Measurements from ENCODE around the gene CENPC. TPM values are rescaled to one million over a fixed set of nuclear protein-coding genes. Genes with fewer than 3 reads are reported as not detected.
"Not testable (repeated sequence)": the region's sequence is repeated elsewhere in the genome, so short reads cannot be mapped to it uniquely, and the experiment has no call there.

CENPC gene
- total RNA-seq, 2 experiments from 2014 or later: 46.0 to 51.7 TPM

DNA sequence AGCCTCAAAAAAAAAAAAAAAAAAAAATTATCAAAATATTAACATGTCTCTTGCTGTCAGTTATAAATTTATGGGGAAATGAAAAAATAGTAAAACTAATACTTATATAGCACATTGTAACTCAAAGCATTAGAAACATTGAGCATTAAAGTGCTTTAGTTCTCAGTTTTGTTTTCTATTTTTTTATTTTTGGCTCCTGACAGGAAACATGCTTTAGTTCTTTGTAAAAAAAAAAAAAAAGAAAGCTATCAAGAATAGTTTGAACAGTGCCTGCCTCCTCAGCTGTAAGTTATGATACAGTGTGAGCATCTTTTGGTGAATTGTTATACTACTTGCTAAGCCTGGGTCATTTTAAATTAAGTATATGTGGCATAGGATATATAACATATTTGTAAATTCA is 5.1 kb upstream of the CENPC start:
- no peaks in the 10 kb centered on the region for H3K27me3 Mint-ChIP-seq (ENCODE audit: low read depth)
- H3K4me3 Mint-ChIP-seq: no peak overlapping the region
- intact Hi-C loops (cut with micrococcal nuclease): no loop called here
- CTCF ChIA-PET: interaction anchor here (0.6 to 1.9 kb wide), 9 partner anchors 8 to 263 kb away, joined by 3 to 6 read pairs (median 4); partner anchors contain the start of gene STAP1
- peaks cover 32% of the 10 kb centered on the region for H3K4me1 Mint-ChIP-seq (ENCODE audit: low read depth)
- no peaks in the 10 kb centered on the region for H3K36me3 Mint-ChIP-seq (ENCODE audit: low read depth)
- no peak for DNase-seq
- no peaks in the 10 kb centered on the region for H3K9me3 Mint-ChIP-seq
- peak overlapping the region; percentile 36 for H3K27ac Mint-ChIP-seq

DNA sequence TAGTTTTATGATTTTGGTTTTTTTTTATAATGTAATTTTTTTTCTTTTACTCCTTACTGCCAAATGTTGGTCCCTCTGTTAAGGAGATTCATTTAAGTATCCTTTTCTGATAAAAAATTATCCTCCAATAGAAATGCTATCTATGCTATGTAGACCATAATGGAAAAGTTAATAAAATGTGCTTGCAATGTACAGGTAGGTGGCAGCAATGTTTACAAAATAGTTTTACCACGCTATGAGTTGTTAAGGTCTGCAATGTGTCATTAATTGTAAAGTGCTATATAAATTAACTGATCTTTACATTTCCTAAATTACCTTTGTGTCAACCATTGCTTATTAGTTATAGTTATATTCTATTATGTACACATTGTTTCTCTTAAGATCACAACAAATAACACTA is 3.8 kb upstream of the CENPC start:
- Mint-ChIP-seq H3K36me3 (ENCODE audit: low read depth) (peaks cover 4% of the 10 kb centered on the region), H3K9me3 (no peaks in the 10 kb centered on the region), H3K4me1 (ENCODE audit: low read depth) (peaks cover 26% of the 10 kb centered on the region), H3K27ac (no peak overlapping the region), H3K27me3 (ENCODE audit: low read depth) (no peaks in the 10 kb centered on the region), H3K4me3 (no peak overlapping the region)
- DNase-seq: no peak
- intact Hi-C loops (cut with micrococcal nuclease): loop anchor here (1.0 to 10.0 kb wide), 7 partner anchors 76 to 896 kb away; partner anchors contain the start of gene TMPRSS11E
- CTCF ChIA-PET: interaction anchor here (0.5 to 1.9 kb wide), 3 partner anchors 23 to 91 kb away, joined by 3 to 5 read pairs (median 5); no protein-coding TSS in a partner anchor

DNA sequence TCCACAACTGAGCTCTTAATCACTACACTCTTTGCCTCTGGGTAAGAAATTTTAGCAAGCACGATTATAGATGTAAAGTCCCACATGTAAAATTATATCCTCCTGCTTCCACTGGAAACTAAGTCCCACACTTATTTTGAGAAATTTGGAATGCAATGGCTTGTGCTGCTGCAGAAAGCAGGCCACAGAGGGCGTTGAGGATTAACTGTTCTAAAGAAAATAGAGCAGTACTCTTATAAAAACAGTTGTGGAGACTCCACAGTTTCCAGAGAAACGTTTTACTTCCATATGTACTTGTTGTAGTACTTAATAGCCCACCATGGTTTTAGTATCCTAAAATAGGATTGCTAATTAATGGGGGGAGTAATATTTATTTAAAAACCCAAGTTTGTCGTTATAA is 1.7 kb upstream of the CENPC start:
- Mint-ChIP-seq H3K4me1 (ENCODE audit: low read depth) (peaks cover 36% of the 10 kb centered on the region), H3K27me3 (ENCODE audit: low read depth) (no peaks in the 10 kb centered on the region), H3K36me3 (ENCODE audit: low read depth) (peaks cover 18% of the 10 kb centered on the region), H3K9me3 (no peaks in the 10 kb centered on the region), H3K4me3 (no peak overlapping the region), H3K27ac (no peak overlapping the region)
- intact Hi-C loops (cut with micrococcal nuclease): loop anchor here (10.0 kb wide), 1 partner anchor 898 kb away; the partner anchor contains the start of gene TMPRSS11E
- CTCF ChIA-PET: interaction anchor here (0.5 to 1.4 kb wide), 6 partner anchors 152 to 710 kb away, joined by 3 to 4 read pairs (median 3); no protein-coding TSS in a partner anchor
- DNase-seq: no peak

DNA sequence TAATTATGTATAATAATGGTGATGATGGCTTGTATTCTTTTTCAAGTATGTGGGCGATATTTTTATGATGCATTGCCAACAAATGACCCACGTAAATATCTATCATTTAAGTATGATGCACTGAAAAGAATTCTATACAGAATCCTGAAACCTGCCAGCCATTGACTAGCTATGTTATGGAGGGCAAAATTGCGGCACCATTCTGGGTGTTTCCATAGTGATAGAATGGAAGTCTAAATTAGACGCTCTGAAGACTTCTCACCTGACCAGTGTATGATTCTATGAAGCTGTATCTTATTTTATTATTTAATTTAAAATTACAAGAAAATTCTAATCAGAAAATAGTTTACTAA is 677 bp upstream of the CENPC start:
- H3K27ac Mint-ChIP-seq: no peak overlapping the region
- CTCF ChIA-PET: interaction anchor here (1.0 to 1.2 kb wide), 2 partner anchors 201 to 366 kb away, joined by 3 read pairs; no protein-coding TSS in a partner anchor
- H3K27me3 Mint-ChIP-seq (ENCODE audit: low read depth): no peaks in the 10 kb centered on the region
- H3K9me3 Mint-ChIP-seq: no peaks in the 10 kb centered on the region
- no peak for DNase-seq
- H3K4me3 Mint-ChIP-seq: peak overlapping the region; percentile 96
- peaks cover 25% of the 10 kb centered on the region for H3K36me3 Mint-ChIP-seq (ENCODE audit: low read depth)
- intact Hi-C loops (cut with micrococcal nuclease): loop anchor here (10.0 kb wide), 1 partner anchor 899 kb away; the partner anchor contains the start of gene TMPRSS11E
- peaks cover 40% of the 10 kb centered on the region for H3K4me1 Mint-ChIP-seq (ENCODE audit: low read depth)

DNA sequence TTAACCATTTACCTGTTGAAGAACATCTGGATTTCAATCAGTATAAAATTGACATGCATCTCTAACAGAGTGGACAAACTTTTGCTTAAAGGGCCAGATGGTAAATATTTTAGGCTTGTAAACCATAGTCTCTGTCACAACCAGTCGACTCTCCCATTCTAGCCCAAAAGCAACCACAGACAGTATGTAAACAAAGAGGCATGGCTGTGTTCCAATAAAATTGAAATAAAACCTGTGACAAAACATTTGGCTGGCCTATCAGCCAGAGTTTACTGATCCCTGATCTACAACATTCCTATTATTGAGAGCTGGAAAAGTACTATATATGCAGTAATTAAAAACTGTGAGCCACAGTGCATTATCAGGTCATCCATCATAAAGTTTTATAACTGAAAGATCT is 3.2 kb downstream of the CENPC start:
- Mint-ChIP-seq H3K27ac (no peak overlapping the region), H3K4me1 (ENCODE audit: low read depth) (peaks cover 48% of the 10 kb centered on the region), H3K27me3 (ENCODE audit: low read depth) (no peaks in the 10 kb centered on the region), H3K36me3 (ENCODE audit: low read depth) (peaks cover 40% of the 10 kb centered on the region), H3K9me3 (no peaks in the 10 kb centered on the region), H3K4me3 (no peak overlapping the region)
- no peak for DNase-seq
- intact Hi-C loops (cut with micrococcal nuclease): loop anchor here (10.0 kb wide), 1 partner anchor 903 kb away; the partner anchor contains the start of gene TMPRSS11E
- CTCF ChIA-PET: interaction anchor here (1.0 kb wide), 2 partner anchors 15 to 23 kb away, joined by 3 to 4 read pairs; no protein-coding TSS in a partner anchor

DNA sequence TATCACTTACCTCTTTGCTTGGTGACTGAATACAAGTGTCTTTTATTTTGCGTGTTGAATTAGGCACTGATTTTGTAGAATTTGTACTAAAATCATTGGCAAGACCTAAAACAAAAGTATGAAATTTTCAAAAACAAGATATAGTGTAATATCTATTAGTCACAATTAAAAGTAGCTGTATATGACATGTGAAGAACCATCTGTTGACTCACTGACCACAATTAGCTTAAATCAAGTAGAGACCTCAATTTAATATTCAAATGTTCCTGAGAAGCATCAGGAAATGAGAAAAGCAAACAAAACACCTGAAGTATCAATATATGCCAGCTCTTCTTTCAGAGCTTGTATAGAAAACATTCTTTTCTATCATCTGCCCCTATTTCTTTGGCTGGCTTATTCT is 5.5 kb downstream of the CENPC start:
- no peak overlapping the region for H3K4me3 Mint-ChIP-seq
- peaks cover 49% of the 10 kb centered on the region for H3K36me3 Mint-ChIP-seq (ENCODE audit: low read depth)
- CTCF ChIA-PET: no interaction called here
- H3K9me3 Mint-ChIP-seq: no peaks in the 10 kb centered on the region
- no peak for DNase-seq
- no peaks in the 10 kb centered on the region for H3K27me3 Mint-ChIP-seq (ENCODE audit: low read depth)
- H3K4me1 Mint-ChIP-seq (ENCODE audit: low read depth): peaks cover 56% of the 10 kb centered on the region
- intact Hi-C loops (cut with micrococcal nuclease): loop anchor here (10.0 kb wide), 1 partner anchor 905 kb away; the partner anchor contains the start of gene TMPRSS11E
- no peak overlapping the region for H3K27ac Mint-ChIP-seq

DNA sequence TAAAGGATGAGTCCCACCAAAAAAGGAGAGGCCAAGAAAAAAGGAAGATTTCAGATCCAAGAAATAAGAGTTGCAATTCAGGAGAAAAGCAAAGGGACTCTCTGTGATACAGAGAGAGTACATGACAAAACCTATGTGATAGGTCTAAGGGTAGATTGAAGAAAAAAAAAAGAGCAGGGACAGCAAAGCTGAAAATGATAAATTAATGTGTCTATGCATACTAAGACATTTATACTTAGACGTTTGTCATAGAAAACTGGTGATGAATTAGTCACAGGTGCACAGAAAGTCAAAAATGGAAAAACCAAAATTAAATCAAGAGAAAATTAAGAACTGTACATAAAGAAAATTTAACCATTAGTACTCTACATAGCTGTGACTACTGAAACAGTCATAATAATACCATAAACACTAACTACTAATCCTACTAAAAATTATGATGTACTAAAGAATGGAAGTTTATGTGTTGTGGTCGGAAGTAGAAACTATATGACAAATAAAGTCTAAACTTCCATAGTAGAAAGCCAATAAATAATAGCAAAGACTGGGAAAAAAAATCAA is 9.9 kb downstream of the CENPC start:
- H3K4me1 Mint-ChIP-seq (ENCODE audit: low read depth): peaks cover 44% of the 10 kb centered on the region
- H3K27me3 Mint-ChIP-seq (ENCODE audit: low read depth): no peaks in the 10 kb centered on the region
- no peak overlapping the region for H3K27ac Mint-ChIP-seq
- peaks cover 65% of the 10 kb centered on the region for H3K36me3 Mint-ChIP-seq (ENCODE audit: low read depth)
- H3K4me3 Mint-ChIP-seq: no peak overlapping the region
- intact Hi-C loops (cut with micrococcal nuclease): no loop called here
- CTCF ChIA-PET: no interaction called here
- H3K9me3 Mint-ChIP-seq: peaks cover 11% of the 10 kb centered on the region
- DNase-seq: no peak

DNA sequence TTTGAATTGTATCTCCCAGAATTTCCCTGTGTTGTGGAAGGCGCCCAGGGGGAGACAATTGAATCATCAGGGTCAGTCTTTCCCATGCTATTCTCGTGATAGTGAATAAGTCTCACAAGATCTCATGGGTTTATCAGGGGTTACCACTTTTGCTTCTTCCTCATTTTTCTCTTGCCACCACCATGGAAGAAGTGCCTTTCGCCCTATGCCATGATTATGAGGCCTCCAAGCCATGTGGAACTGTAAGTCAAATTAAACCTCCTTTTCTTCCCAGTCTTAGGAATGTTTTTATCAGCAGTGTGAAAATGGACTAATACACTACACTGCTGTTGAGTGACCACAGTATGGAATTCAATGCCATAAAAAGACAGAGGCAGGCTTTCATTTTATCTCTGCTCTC is 12.2 kb downstream of the CENPC start:
- intact Hi-C loops (cut with micrococcal nuclease): no loop called here
- H3K4me1 Mint-ChIP-seq (ENCODE audit: low read depth): peaks cover 36% of the 10 kb centered on the region
- no peak for DNase-seq
- CTCF ChIA-PET: no interaction called here
- no peak overlapping the region for H3K4me3 Mint-ChIP-seq
- no peak overlapping the region for H3K27ac Mint-ChIP-seq
- H3K9me3 Mint-ChIP-seq: peaks cover 11% of the 10 kb centered on the region
- H3K36me3 Mint-ChIP-seq (ENCODE audit: low read depth): peaks cover 63% of the 10 kb centered on the region
- no peaks in the 10 kb centered on the region for H3K27me3 Mint-ChIP-seq (ENCODE audit: low read depth)

DNA sequence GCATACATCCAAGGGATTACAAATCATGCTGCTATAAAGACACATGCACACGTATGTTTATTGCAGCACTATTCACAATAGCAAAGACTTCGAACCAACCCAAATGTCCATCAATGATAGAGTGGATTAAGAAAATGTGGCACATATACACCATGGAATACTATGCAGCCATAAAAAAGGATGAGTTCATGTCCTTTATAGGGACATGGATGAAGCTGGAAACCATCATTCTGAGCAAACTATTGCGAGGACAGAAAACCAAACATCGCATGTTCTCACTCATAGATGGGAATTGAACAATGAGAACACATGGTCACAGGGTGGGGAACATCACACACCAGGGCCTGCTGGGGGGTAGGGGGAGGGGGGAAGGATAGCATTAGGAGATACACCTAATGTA is 12.9 kb downstream of the CENPC start:
- H3K36me3 Mint-ChIP-seq (ENCODE audit: low read depth): peaks cover 60% of the 10 kb centered on the region
- peaks cover 11% of the 10 kb centered on the region for H3K9me3 Mint-ChIP-seq
- peaks cover 41% of the 10 kb centered on the region for H3K4me1 Mint-ChIP-seq (ENCODE audit: low read depth)
- CTCF ChIA-PET; H3K27me3 Mint-ChIP-seq (ENCODE audit: low read depth); H3K27ac Mint-ChIP-seq; intact Hi-C loops (cut with micrococcal nuclease); H3K4me3 Mint-ChIP-seq; DNase-seq: not testable (repeated sequence)

DNA sequence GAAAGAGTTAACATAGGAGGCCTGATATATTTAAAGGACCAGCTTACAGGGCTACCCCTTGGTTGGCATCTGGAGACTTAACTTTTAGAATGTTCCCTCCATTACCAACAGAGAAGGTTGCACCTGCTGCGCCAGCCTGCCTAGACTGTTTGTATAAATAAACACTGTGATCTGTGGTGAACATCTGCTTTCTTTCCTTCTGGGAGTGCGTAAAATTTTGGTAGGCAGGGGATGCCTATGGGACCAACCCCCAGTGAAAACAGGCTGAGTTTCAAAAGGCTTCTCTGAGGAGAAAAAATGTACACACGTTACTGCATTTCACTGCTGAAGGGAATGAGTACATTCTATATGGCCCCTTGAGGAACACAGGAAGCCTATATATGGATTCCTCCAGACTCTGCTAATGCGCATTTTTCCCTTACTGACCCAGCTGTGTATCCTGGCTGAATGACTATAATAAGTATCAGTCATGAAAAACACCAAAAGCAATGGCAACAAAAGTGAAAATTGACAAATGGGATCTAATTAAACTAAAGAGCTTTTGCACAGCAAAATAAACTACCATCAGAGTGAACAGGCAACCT is 13.8 kb downstream of the CENPC start:
- intact Hi-C loops (cut with micrococcal nuclease): no loop called here

DNA sequence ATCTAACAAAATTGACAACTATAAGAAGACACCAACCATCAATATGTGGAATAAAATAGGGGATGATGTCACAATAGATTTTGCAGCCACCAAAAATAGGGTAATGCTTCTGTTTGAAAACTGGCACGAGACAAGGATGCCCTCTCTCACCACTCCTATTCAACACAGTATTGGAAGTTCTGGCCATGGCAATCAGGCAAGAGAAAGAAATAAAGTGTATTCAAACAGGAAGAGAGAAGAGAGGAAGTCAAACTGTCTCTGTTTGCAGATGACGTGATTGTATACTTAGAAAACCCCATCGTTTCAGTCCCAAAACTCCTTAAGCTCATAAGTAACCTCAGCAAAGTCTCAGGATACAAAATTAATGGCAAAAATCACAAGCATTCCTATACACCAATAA is 21.2 kb downstream of the CENPC start:
- Mint-ChIP-seq H3K36me3 (ENCODE audit: low read depth) (peaks cover 38% of the 10 kb centered on the region), H3K4me1 (ENCODE audit: low read depth) (peaks cover 76% of the 10 kb centered on the region), H3K27ac (peak overlapping the region; percentile 34)
- H3K9me3 Mint-ChIP-seq; intact Hi-C loops (cut with micrococcal nuclease); H3K27me3 Mint-ChIP-seq (ENCODE audit: low read depth); CTCF ChIA-PET; H3K4me3 Mint-ChIP-seq; DNase-seq: not testable (repeated sequence)

More for the DNA sequence above, 13.8 kb downstream of the CENPC start:
- Mint-ChIP-seq H3K4me3 (no peak overlapping the region), H3K27me3 (ENCODE audit: low read depth) (no peaks in the 10 kb centered on the region), H3K4me1 (ENCODE audit: low read depth) (peaks cover 48% of the 10 kb centered on the region), H3K27ac (no peak overlapping the region), H3K36me3 (ENCODE audit: low read depth) (peaks cover 62% of the 10 kb centered on the region), H3K9me3 (peaks cover 11% of the 10 kb centered on the region)
- CTCF ChIA-PET: no interaction called here
- no peak for DNase-seq

DNA sequence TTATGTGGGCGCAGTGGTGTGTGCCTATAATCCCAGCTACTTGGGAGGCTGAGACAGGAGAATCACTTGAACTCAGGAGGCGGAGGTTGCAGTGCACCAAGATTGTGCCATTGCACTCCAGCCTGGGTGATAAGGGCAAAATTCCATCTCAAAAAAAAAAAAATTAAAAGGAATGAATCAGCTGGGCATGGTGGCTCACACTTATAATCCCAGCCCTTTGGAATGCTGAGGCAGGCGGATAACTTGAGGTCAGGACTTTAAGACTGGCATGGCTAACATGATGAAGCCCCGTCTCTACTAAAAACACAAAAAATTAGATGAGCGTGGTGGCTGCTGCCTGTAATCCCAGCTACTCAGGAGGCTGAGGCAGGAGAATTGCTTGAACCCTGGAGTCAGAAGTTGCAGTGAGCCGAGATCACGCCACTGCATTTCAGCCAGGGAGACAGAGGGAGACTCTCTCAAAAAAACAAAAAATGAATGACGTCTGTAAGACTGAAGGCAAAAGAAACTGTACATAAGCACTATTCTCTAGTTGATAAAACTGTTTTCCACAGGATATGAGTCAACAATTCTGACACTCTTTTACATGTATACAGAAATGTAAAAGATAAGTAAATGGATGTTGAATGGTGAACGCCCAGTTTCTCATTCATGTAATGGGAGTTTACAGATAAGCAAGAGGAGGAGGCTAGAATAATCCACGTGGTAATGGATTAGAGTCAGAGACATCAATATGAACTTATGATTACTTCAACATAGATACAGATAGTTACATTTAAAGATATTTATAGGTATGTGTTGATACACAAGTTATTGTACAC is 22.2 kb downstream of the CENPC start:
- H3K36me3 Mint-ChIP-seq (ENCODE audit: low read depth): peaks cover 37% of the 10 kb centered on the region
- intact Hi-C loops (cut with micrococcal nuclease): loop anchor here (1.0 to 2.0 kb wide), 2 partner anchors 22 to 58 kb away; partner anchors contain the start of gene CENPC
- H3K9me3 Mint-ChIP-seq: peaks cover 2% of the 10 kb centered on the region
- H3K4me1 Mint-ChIP-seq (ENCODE audit: low read depth): peaks cover 70% of the 10 kb centered on the region
- H3K4me3 Mint-ChIP-seq: peak overlapping the region; percentile 10
- CTCF ChIA-PET: no interaction called here
- H3K27ac Mint-ChIP-seq: peak overlapping the region; percentile 86
- no peaks in the 10 kb centered on the region for H3K27me3 Mint-ChIP-seq (ENCODE audit: low read depth)
- DNase-seq: no peak
